ENCODE results near the gene PRKCG. TPM values are rescaled to one million over a fixed set of nuclear protein-coding genes. Genes with fewer than 3 reads are reported as not detected.
A peak's percentile ranks its signal among the peaks of the same experiment; 100 is the strongest.

Gene PRKCG
- total RNA-seq, 4 donors from 2014 or later = not detected

- no peak overlapping the region for H3K4me3 ChIP-seq
- H3K36me3 ChIP-seq = no peaks in the 10 kb centered on the region
- H3K9me3 ChIP-seq = no peaks in the 10 kb centered on the region
- intact Hi-C loops (cut with DNase I; ENCODE audit: low total_unique reads) = no loop called here
- no peak for TF ChIP-seq POLR2A (IDR thresholded peaks at IDR 0.05)
- TF ChIP-seq, protein P1, sequence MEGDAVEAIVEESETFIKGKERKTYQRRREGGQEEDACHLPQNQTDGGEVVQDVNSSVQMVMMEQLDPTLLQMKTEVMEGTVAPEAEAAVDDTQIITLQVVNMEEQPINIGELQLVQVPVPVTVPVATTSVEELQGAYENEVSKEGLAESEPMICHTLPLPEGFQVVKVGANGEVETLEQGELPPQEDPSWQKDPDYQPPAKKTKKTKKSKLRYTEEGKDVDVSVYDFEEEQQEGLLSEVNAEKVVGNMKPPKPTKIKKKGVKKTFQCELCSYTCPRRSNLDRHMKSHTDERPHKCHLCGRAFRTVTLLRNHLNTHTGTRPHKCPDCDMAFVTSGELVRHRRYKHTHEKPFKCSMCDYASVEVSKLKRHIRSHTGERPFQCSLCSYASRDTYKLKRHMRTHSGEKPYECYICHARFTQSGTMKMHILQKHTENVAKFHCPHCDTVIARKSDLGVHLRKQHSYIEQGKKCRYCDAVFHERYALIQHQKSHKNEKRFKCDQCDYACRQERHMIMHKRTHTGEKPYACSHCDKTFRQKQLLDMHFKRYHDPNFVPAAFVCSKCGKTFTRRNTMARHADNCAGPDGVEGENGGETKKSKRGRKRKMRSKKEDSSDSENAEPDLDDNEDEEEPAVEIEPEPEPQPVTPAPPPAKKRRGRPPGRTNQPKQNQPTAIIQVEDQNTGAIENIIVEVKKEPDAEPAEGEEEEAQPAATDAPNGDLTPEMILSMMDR (IDR thresholded peaks at IDR 0.05 in 4 of 5, conservative IDR thresholded peaks at IDR 0.05 in 1 of 5) = no peak
- DNase-seq (no peak), ATAC-seq (no peak)
- H3K27me3 ChIP-seq = no peaks in the 10 kb centered on the region
- H3K4me1 ChIP-seq = no peaks in the 10 kb centered on the region
- H3K27ac ChIP-seq = no peak overlapping the region
- in situ Hi-C loops (cut with MboI; ENCODE audit: low sequenced_read_pairs in 4 of 4) = no loop called here
These were observed 34.4 kb upstream of the PRKCG start for GRCh38 chr19:53847555-53847954.

- intact Hi-C loops (cut with DNase I; ENCODE audit: low total_unique reads) (no loop called here), in situ Hi-C loops (cut with MboI; ENCODE audit: low sequenced_read_pairs in 4 of 4) (no loop called here)
- Histone ChIP-seq H3K4me1 (no peaks in the 10 kb centered on the region), H3K36me3 (no peaks in the 10 kb centered on the region), H3K9me3 (no peaks in the 10 kb centered on the region), H3K4me3 (no peak overlapping the region), H3K27me3 (no peaks in the 10 kb centered on the region), H3K27ac (peak overlapping the region; percentile 31 to 69 (median 50))
- ATAC-seq (peak; percentile 39 to 60), DNase-seq (no peak)
- TF ChIP-seq POLR2A (IDR thresholded peaks at IDR 0.05) = no peak
- TF ChIP-seq, protein P1 (IDR thresholded peaks at IDR 0.05 in 4 of 5, conservative IDR thresholded peaks at IDR 0.05 in 1 of 5) = no peak
These were observed 32.7 kb upstream of the PRKCG start for GRCh38 chr19:53849237-53849676.

DNA sequence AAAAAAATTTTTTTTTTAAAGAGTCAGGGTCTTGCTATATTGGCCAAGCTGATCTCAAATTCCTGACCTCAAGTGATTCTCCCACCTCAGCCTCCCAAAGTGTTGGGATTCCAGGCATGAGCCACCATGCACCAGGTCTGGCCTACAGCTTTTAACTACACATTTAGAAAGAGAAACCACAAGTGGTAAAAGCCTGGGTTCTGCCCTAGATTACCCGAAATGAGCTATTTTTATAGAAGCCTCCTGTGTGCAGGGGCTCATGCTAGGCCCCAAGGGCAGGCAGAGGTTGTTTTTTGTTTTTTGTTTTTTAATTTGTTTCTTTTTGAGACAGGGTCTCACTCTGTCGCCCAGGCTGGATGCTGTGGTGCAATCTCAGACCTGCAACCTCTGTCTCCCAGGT is 28.3 kb upstream of the PRKCG start:
- no peaks in the 10 kb centered on the region for H3K9me3 ChIP-seq
- intact Hi-C loops (cut with DNase I; ENCODE audit: low total_unique reads) (no loop called here), in situ Hi-C loops (cut with MboI; ENCODE audit: low sequenced_read_pairs in 4 of 4) (no loop called here)
- H3K27me3 ChIP-seq = no peaks in the 10 kb centered on the region
- no peak for TF ChIP-seq POLR2A (IDR thresholded peaks at IDR 0.05)
- TF ChIP-seq, protein P1 (IDR thresholded peaks at IDR 0.05 in 4 of 5, conservative IDR thresholded peaks at IDR 0.05 in 1 of 5) = no peak
- H3K27ac ChIP-seq = no peak overlapping the region
- ATAC-seq = no peak
- DNase-seq = no peak
- H3K36me3 ChIP-seq = no peaks in the 10 kb centered on the region
- no peaks in the 10 kb centered on the region for H3K4me1 ChIP-seq
- no peak overlapping the region for H3K4me3 ChIP-seq

- no peak for ATAC-seq
- no peaks in the 10 kb centered on the region for H3K9me3 ChIP-seq
- no peak overlapping the region for H3K4me3 ChIP-seq
- TF ChIP-seq, protein P1 (IDR thresholded peaks at IDR 0.05 in 4 of 5, conservative IDR thresholded peaks at IDR 0.05 in 1 of 5) = no peak
- TF ChIP-seq POLR2A (IDR thresholded peaks at IDR 0.05) = no peak
- H3K36me3 ChIP-seq = no peaks in the 10 kb centered on the region
- H3K27ac ChIP-seq = no peak overlapping the region
- intact Hi-C loops (cut with DNase I; ENCODE audit: low total_unique reads) (no loop called here), in situ Hi-C loops (cut with MboI; ENCODE audit: low sequenced_read_pairs in 4 of 4) (no loop called here)
- peaks cover 4 to 10% of the 10 kb centered on the region in 2 donors for H3K4me1 ChIP-seq
- peaks cover 6 to 33% (median 18%) of the 10 kb centered on the region in 3 donors for H3K27me3 ChIP-seq
- DNase-seq = no peak
These were observed 17.6 kb upstream of the PRKCG start for GRCh38 chr19:53864308-53864836.

- TF ChIP-seq, protein P1 (IDR thresholded peaks at IDR 0.05 in 4 of 5, conservative IDR thresholded peaks at IDR 0.05 in 1 of 5) = no peak
- TF ChIP-seq POLR2A (IDR thresholded peaks at IDR 0.05) = no peak
- H3K4me1 ChIP-seq = peaks cover 4 to 16% of the 10 kb centered on the region in 2 donors
- in situ Hi-C loops (cut with MboI; ENCODE audit: low sequenced_read_pairs in 4 of 4) = no loop called here
- no peaks in the 10 kb centered on the region for H3K9me3 ChIP-seq
- peak overlapping the region in 3 of 4 donors; percentile 75 to 92 (median 83) for H3K27ac ChIP-seq
- ATAC-seq = no peak
- H3K27me3 ChIP-seq = peaks cover 6 to 34% (median 23%) of the 10 kb centered on the region in 3 donors
- intact Hi-C loops (cut with DNase I; ENCODE audit: low total_unique reads) = no loop called here
- DNase-seq = no peak
- no peaks in the 10 kb centered on the region for H3K36me3 ChIP-seq
- peak overlapping the region; percentile 42 to 70 (median 55) for H3K4me3 ChIP-seq
These were observed 16.5 kb upstream of the PRKCG start for GRCh38 chr19:53865523-53865917.
